GM12878 (cell line): ENCODE data around the gene HADH. TPM values are rescaled to one million over a fixed set of nuclear protein-coding genes. Genes with fewer than 3 reads are reported as not detected.

ENCODE experiments used
- ATAC-seq: fragments of 200-7000 bp; cut with Tn5 transposase; 3 replicates; pipeline ENCODE4 v1.9.1; 2020; ENCODE audit warnings: mild to moderate bottlenecking, moderate library complexity
- BruUV-seq: library from RNA; stranded (reverse); fragments of 400-500 nt; replicated peaks from 2 replicates; lab custom pipeline; 2021; lab: Mats Ljungman, UMichigan
- CTCF ChIA-PET: fragments of 300-600 bp; sonication (Branson Sonifier 250); formaldehyde crosslinking; extraction: SDS; loops from one replicate; lab custom pipeline; 2021; ENCODE audit warnings: inconsistent platforms; lab: Yijun Ruan, JAX
- POLR2A ChIA-PET: fragments of 350-600 bp; formaldehyde crosslinking; extraction: SDS; loops from one replicate; lab custom pipeline; 2021; ENCODE audit warnings: inconsistent platforms; lab: Charles Lee
- RAD21 ChIA-PET: fragments of 300-600 bp; sonication (Branson Sonifier 250); formaldehyde crosslinking; loops from one replicate; lab custom pipeline; 2023; ENCODE audit warnings: antibody characterized with exemption; ENCODE audit not compliant: unreplicated experiment; lab: Charles Lee
- SMC1A ChIA-PET: fragments of 300-600 bp; sonication (Branson Sonifier 250); formaldehyde crosslinking; loops from one replicate; lab custom pipeline; 2023; ENCODE audit not compliant: unreplicated experiment, uncharacterized antibody; lab: Charles Lee
- DNase-seq: peaks from one replicate; pipeline ENCODE4 v3.0.0-alpha.2; 2011; ENCODE audit warnings: low read depth, low spot score
- FAIRE-seq: peaks from 3 replicates; lab custom pipeline; 2011; peaks lifted over from hg19 to GRCh38; lab: Jason Lieb, UNC
- H2AFZ ChIP-seq: 2 replicates; pipeline ENCODE4 v1.6.0; 2011; ENCODE audit warnings: low read depth, low read length, control low read depth; ENCODE audit not compliant: control insufficient read depth
- H3K27ac ChIP-seq: 2 replicates; pipeline ENCODE4 v1.5.1; 2011; ENCODE audit warnings: control low read depth; ENCODE audit not compliant: control insufficient read depth, insufficient read depth
- H3K27me3 ChIP-seq, 2 experiments: replicated peaks in 1 of 2; 2 replicates each; pipeline versions ENCODE4 v1.6.0 to v1.6.1; 2011; ENCODE audit warnings: low read length in 1 of 2; ENCODE audit not compliant: control insufficient read depth in 2 of 2, insufficient read depth in 2 of 2
- H3K36me3 ChIP-seq, 2 experiments: 2 replicates each; pipeline ENCODE4 v1.5.1; 2011; ENCODE audit warnings: low read length in 1 of 2; ENCODE audit not compliant: control insufficient read depth in 2 of 2, insufficient read depth in 2 of 2
- H3K4me1 ChIP-seq: 2 replicates; pipeline ENCODE4 v1.6.1; 2011; ENCODE audit warnings: mild to moderate bottlenecking, low read length, moderate library complexity, mixed read lengths; ENCODE audit not compliant: control insufficient read depth, insufficient read depth
- H3K4me2 ChIP-seq: 2 replicates; pipeline ENCODE4 v1.6.0; 2011; ENCODE audit warnings: control low read depth; ENCODE audit not compliant: control insufficient read depth, insufficient read depth
- H3K4me3 ChIP-seq: fragments of 200-600 bp; sonication (generic); 2 replicates; pipeline ENCODE4 v1.5.1; 2016
- H3K79me2 ChIP-seq: 2 replicates; pipeline ENCODE4 v1.6.0; 2011; ENCODE audit warnings: low read length; ENCODE audit not compliant: control insufficient read depth, insufficient read depth
- H3K9ac ChIP-seq: 2 replicates; pipeline ENCODE4 v1.8.0; 2011; ENCODE audit warnings: low read length, control low read depth, mixed read lengths; ENCODE audit not compliant: control insufficient read depth, insufficient read depth
- H3K9me3 ChIP-seq: replicated peaks from 3 replicates; pipeline ENCODE4 v1.5.1; 2011; ENCODE audit warnings: mild to moderate bottlenecking, low read length; ENCODE audit not compliant: control insufficient read depth, insufficient read depth
- H4K20me1 ChIP-seq: 2 replicates; pipeline ENCODE4 v1.6.0; 2011; ENCODE audit not compliant: control insufficient read depth, insufficient read depth
- CBFB ChIP-seq: IDR thresholded peaks from 2 replicates; pipeline ENCODE4 v1.6.1; 2016; ENCODE audit warnings: antibody characterized with exemption, low read depth
- CBX5 ChIP-seq: sonication (generic); IDR thresholded peaks from 2 replicates; pipeline ENCODE4 v1.6.1; 2016; ENCODE audit warnings: low read depth, moderate library complexity, mild to moderate bottlenecking, inconsistent platforms
- CREB1 ChIP-seq: IDR thresholded peaks from 2 replicates; pipeline ENCODE4 v1.6.1; 2012; ENCODE audit warnings: low read depth, mild to moderate bottlenecking, inconsistent platforms
- E4F1 ChIP-seq: fragments of 450-650 bp; IDR thresholded peaks from 2 replicates; pipeline ENCODE4 v1.6.1; 2018; ENCODE audit warnings: borderline replicate concordance, mild to moderate bottlenecking; ENCODE audit not compliant: partially characterized antibody
- JUND ChIP-seq: IDR thresholded peaks from 2 replicates; pipeline ENCODE4 v1.6.1; 2012; ENCODE audit warnings: low read depth, mild to moderate bottlenecking, low read length, improper control_type of control experiment, moderate library complexity
- POLR2A ChIP-seq: IDR thresholded peaks from 2 replicates; pipeline ENCODE4 v1.6.1; 2011; ENCODE audit warnings: low read depth, mild to moderate bottlenecking, low read length
- WGBS: methylation state at CpG from one replicate; pipeline ENCODE4 v1.1.6; 2016; ENCODE audit warnings: low lambda C conversion rate; ENCODE audit not compliant: insufficient replicate concordance, insufficient coverage; ENCODE audit errors: missing lambda C conversion rate; 5-methylcytosine and 5-hydroxymethylcytosine counted together
- in situ Hi-C: fragments of 300-500 bp; cut with MboI; formaldehyde crosslinking; loops from 9 replicates; pipeline ENCODE4 v1.14.3; 2018; ENCODE audit warnings: mixed read lengths
- intact Hi-C: fragments of 100-400 bp; cut with micrococcal nuclease; formaldehyde crosslinking; loops from one replicate; pipeline ENCODE4 v1.14.2; 2022; ENCODE audit not compliant: unreplicated experiment
- polyA plus RNA-seq, 11 experiments: library from polyadenylated mRNA; depleted of rRNA in 4 of 11; unstranded in 6 of 11; stranded (reverse) in 5 of 11; fragments of >200 nt; fragmentation: Nextera tagmentation in 4 of 11; fragmentation: Illumina TruSeq in 1 of 11; extraction: Ambion mirVana in 4 of 11; extraction: Trizol in 1 of 11; gene quantifications; 1 replicate in 1 of 11; 2 replicates in 10 of 11; pipeline versions ENCODE4 v1.2.1 to v1.2.3, GENCODE V29; 2011 to 2016; ENCODE audit warnings: inconsistent platforms in 2 of 11, missing spikeins in 2 of 11, low read depth in 1 of 11
- total RNA-seq, 4 experiments: library from RNA; depleted of rRNA in 3 of 4; stranded (reverse); fragments of >200 nt in 3 of 4; fragmentation: Illumina TruSeq in 1 of 4; extraction: Trizol in 1 of 4; gene quantifications; 2 replicates each; pipeline versions ENCODE4 v1.2.1 to v1.2.3, GENCODE V29; 2013 to 2021
- TF ChIP-seq, protein P1 (sequence below): fragments of 450-650 bp; IDR thresholded peaks from 2 replicates; pipeline ENCODE4 v1.6.1; 2017; ENCODE audit warnings: antibody characterized with exemption, mild to moderate bottlenecking, moderate library complexity
- TF ChIP-seq, protein P2 (sequence below), 3 experiments: IDR thresholded peaks in 2 of 3; conservative IDR thresholded peaks in 1 of 3; 2 replicates each; pipeline ENCODE4 v1.5.1; 2011; ENCODE audit warnings: low read depth in 3 of 3, low read length in 3 of 3, mild to moderate bottlenecking in 3 of 3, control low read depth in 2 of 3, moderate library complexity in 2 of 3, inconsistent platforms in 1 of 3, mixed read lengths in 1 of 3; ENCODE audit not compliant: control insufficient read depth in 2 of 3, insufficient read depth in 1 of 3; ENCODE audit errors: extremely low read depth in 1 of 3

The HADH gene
- total and polyA plus RNA-seq, 10 of the 15 experiments (the other 5 are each of a cell fraction or from before 2014, with no cell fraction given) = 20.3 to 97.9 (median 76.6) TPM

DNA sequence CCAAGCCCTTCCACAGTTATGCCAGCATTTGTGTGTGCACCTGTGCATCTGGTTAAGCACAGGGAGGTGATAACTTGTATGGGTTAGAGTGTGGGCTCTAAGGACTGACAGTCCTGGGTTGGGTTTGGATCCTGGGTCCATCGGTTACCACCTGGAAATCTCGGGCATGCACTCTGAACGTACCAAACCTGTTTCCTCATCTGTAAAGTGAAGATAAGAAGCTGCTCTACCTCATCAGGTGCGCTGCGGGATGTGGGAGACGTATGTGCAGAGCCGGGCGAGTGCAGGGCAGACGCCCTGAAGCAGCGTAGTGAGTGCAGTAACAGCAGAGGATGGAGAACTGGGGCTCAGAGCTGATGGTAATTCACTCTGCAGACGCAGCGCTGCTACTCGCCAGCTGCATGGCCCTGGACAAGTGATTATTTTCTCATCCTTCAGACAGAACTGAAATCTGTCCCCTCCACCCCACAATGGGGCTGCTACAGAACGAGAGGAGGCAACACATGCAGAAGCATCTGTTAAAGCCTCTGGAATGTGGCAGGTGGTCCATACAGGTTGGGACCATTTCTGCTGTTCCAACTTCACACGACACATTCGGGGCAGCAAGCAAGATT is 64.4 kb downstream of the HADH start:
- Histone ChIP-seq H4K20me1 (no peaks in the 10 kb centered on the region), H3K4me3 (no peak overlapping the region), H2AFZ (no peak overlapping the region), H3K9me3 (no peaks in the 10 kb centered on the region), H3K79me2 (no peaks in the 10 kb centered on the region), H3K4me2 (no peak overlapping the region), H3K36me3 (no peaks in the 10 kb centered on the region)
- intact Hi-C loops = no loop called here
- no peak for FAIRE-seq
- CTCF ChIA-PET = interaction anchor here (0.9 to 4.5 kb wide), 7 partner anchors 9 to 518 kb away, joined by 3 to 22 read pairs (median 3); no protein-coding TSS in a partner anchor
- SMC1A ChIA-PET = interaction anchor here (0.7 to 2.6 kb wide), 12 partner anchors 8 to 128 kb away, joined by 3 to 21 read pairs (median 4); no protein-coding TSS in a partner anchor
- WGBS = 70% methylated on average over 16 of the region's 16 CpGs
- no TSS peak for BruUV-seq
- TF ChIP-seq JUND (no peak), CBFB (no peak), CREB1 (no peak), E4F1 (no peak), POLR2A (no peak), CBX5 (no peak)
- TF ChIP-seq, protein P1, sequence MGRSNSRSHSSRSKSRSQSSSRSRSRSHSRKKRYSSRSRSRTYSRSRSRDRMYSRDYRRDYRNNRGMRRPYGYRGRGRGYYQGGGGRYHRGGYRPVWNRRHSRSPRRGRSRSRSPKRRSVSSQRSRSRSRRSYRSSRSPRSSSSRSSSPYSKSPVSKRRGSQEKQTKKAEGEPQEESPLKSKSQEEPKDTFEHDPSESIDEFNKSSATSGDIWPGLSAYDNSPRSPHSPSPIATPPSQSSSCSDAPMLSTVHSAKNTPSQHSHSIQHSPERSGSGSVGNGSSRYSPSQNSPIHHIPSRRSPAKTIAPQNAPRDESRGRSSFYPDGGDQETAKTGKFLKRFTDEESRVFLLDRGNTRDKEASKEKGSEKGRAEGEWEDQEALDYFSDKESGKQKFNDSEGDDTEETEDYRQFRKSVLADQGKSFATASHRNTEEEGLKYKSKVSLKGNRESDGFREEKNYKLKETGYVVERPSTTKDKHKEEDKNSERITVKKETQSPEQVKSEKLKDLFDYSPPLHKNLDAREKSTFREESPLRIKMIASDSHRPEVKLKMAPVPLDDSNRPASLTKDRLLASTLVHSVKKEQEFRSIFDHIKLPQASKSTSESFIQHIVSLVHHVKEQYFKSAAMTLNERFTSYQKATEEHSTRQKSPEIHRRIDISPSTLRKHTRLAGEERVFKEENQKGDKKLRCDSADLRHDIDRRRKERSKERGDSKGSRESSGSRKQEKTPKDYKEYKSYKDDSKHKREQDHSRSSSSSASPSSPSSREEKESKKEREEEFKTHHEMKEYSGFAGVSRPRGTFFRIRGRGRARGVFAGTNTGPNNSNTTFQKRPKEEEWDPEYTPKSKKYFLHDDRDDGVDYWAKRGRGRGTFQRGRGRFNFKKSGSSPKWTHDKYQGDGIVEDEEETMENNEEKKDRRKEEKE = no peak
- TF ChIP-seq, protein P2, sequence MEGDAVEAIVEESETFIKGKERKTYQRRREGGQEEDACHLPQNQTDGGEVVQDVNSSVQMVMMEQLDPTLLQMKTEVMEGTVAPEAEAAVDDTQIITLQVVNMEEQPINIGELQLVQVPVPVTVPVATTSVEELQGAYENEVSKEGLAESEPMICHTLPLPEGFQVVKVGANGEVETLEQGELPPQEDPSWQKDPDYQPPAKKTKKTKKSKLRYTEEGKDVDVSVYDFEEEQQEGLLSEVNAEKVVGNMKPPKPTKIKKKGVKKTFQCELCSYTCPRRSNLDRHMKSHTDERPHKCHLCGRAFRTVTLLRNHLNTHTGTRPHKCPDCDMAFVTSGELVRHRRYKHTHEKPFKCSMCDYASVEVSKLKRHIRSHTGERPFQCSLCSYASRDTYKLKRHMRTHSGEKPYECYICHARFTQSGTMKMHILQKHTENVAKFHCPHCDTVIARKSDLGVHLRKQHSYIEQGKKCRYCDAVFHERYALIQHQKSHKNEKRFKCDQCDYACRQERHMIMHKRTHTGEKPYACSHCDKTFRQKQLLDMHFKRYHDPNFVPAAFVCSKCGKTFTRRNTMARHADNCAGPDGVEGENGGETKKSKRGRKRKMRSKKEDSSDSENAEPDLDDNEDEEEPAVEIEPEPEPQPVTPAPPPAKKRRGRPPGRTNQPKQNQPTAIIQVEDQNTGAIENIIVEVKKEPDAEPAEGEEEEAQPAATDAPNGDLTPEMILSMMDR (IDR thresholded peaks at IDR 0.05 in 2 of 3, conservative IDR thresholded peaks at IDR 0.05 in 1 of 3; ENCODE audit: control insufficient read depth in 2 of 3, extremely low read depth in 1 of 3, insufficient read depth in 1 of 3, low read depth in 3 of 3, low read length in 3 of 3) = no peak
- TF ChIP-seq, all 136 proteins: peak for 0
- ChIA-PET RAD21 (interaction anchor here (1.0 to 2.6 kb wide), 5 partner anchors 8 to 518 kb away, joined by 4 to 14 read pairs (median 6); no protein-coding TSS in a partner anchor), POLR2A (interaction anchor here (1.1 to 1.6 kb wide), 3 partner anchors 9 to 60 kb away, joined by 3 to 5 read pairs (median 4); no protein-coding TSS in a partner anchor)
- Histone ChIP-seq H3K4me1 (no peaks in the 10 kb centered on the region), H3K27ac (no peak overlapping the region), H3K9ac (no peak overlapping the region), H3K27me3 (no peaks in the 10 kb centered on the region)
- DNase-seq (no peak), ATAC-seq (no peak)
- in situ Hi-C loops = no loop called here
